Measurements from ENCODE around the gene NOBOX.
"Not testable (repeated sequence)": the region's sequence is repeated elsewhere in the genome, so short reads cannot be mapped to it uniquely, and the experiment has no call there.

The NOBOX gene

DNA sequence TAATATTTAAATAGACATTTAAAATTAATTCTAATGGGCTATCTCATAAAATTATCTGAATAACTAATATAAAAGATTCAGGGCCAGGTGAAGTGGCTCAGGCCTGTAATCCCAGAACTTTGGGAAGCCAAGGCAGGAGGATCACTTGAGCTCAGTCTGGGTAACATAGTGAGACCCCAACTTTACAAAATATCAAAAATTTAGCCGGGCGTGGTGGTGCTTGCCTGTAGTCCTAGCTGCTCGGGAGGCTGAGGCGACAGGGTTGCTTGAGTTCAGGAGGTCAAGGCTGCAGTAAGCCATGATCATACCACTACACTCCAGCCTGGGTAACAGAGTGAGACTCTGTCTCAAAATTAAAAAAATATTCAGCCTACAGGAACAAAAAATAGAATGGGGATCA lies 12.5 kb downstream of the NOBOX start:
- DNase-seq = no peak

DNA sequence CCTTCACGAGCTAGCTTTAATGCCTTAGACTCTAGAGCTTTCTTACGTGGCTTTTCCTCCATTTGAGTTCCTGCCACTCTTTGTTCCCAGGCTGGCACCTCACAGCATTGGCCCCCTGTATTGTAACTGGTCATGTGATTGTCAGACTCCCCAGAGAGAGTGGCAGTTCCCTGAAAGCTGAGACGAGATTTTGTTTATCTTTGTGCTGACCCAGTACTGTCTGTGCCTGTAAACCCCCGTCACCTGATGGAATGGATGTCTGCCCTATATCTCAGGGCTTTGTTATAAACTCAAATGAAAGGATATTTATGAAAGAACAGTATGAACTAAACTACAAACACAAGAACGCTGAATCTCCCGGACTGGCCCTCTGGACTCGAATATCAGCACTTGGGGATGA lies 13.0 kb downstream of the NOBOX start:
- DNase-seq = no peak

DNA sequence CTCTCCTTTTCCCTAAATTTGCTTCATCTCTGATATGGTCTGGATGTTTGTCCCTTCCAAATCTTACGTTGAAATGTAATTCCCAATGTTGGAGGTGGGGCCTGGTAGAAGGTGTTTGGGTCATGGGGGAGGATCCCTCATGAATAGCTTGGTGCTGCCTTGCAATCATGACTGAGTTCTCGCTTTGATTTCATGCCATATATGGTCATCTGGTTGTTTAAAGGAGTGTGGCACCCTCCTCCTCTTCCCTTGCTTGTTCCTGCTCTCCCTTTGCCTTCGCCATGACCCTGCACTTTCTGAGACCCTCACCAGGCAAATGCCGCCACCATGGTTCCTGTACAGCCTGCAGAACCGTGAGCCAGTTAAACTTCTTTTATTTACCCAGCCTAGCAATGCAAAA lies 14.5 kb downstream of the NOBOX start:
- DNase-seq = no peak

DNA sequence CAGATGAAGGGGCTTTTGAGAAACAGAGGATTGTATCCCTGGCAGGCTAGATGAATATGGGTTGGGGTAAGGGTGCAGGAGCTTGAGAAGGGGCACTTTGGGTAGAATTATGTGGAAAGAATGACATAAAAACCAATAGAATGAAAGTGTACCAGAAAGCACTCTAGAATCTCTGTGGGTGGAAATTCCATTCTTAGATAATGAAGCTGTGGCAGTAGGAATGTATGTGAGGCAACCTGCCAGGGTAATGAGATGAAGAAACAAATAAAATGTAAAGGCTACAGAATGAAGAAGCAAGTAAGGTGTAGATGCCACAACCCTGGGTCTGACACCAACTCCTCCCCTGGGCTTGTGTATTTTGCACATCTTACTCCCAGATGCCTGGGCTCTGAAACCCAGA lies 16.8 kb downstream of the NOBOX start:
- DNase-seq = no peak

DNA sequence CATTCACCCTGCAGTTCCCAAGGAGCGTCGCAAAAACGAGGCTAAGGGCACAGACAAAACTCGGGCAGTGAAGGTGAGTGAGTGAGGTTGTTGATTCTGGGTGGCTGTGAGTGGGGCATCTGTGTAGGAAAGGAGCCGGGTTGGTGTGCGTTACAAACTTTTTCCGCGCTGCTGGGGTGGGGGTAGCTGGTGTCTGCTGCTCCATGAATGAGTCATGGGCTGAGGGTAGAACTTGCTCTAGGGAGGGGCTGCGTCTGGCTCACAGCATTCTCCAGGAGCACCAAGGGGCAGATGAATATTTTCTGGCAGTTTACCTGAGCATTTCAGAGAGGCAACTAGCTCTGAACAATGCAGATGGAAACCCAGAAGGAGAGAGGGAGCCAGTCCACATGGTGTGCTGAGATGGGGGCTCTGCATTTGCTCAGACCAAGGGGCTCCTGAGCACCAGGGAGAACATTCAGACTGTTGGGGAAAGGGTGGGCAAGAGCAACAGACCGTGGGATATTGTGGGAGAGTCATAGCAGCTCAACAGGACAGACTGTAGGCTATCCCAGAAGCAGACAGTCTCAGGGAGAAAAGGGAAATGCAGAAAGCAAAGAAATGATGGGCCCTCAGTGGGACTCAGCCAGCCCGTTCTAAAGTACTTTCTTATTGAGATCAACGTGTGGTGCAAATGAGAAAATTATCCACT lies 18.8 kb downstream of the NOBOX start:
- no peak for DNase-seq

DNA sequence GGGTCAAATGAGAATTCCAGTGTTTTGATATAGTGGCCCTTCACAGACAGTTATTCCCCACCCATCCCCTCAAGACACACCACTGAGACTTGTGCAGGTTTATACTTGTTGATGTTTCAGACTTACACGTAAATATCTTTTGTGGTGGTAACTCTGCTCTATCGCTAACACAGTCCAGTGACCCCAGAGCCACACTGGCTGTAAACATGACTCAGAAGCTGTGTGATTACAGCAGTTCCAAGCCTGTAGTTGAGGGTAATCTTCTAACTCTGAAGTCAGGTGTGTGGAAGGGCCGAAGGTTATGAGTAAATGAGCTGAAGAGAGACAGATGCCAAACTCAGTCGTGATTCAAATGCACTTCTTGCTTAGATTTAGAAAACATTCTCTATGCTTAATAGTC lies 19.4 kb downstream of the NOBOX start:
- DNase-seq = no peak

DNA sequence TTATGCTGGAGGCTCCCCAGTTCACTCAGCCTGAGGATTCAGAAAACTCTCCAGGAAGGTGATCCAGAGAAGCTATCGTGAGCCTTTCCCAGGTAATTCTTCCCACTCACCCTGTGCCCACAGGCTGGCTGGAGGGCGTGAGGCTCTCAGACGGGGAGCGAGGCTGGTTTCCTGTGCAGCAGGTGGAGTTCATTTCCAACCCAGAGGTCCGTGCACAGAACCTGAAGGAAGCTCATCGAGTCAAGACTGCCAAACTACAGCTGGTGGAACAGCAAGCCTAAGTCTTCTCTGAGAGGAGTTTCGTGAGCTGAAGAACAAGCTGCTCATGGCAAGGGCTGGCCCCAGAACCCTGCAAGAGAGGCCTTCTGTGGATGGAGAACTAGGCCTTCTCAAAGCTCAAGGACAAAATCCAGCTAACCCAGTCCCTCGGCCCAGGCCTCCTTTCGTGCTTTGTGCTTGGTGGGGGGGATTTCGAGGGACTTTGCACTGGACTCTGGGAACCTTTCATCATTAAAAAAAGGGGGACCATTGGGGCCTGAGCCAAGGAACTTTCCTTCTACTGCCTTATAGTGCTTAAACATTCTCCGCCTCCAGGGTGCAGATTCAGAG lies 23.6 kb downstream of the NOBOX start:
- DNase-seq = no peak

DNA sequence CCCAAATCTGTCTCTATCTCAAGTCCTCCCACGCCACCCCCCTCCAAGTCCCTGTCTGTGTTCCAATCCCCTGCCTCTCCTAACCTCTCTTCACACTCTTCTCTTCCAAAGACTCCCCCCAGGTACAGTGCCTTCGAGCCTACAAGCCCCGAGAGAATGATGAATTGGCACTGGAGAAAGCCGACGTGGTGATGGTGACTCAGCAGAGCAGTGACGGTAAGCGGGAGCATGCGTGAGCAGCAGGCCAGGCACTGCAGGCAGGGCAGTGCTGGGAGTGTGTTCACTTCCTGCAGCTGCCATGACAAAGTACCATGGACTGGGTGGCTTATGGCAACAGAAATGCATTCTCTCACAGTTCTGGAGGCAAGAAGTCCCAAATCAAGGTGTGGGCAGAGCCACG lies 24.8 kb downstream of the NOBOX start:
- no peak for DNase-seq

DNA sequence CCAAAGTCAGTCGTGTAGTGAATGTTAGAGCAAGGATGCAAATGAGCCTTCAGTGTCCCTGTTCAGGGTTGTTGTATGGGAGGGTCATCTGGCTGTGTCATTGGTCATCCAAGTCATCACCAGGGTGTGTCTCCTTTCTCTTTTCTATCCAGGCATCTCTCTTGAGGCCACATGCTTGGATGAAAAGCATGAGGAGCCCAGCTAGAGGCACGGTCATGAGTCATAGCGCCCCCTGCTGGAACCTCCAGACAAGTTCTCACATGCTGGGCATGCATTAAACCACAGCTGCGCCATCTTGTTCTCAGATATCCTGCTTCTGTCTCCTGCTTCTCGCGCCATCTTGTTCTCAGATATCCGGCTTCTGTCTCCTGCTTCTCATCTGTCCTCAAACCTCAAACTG lies 34.3 kb downstream of the NOBOX start:
- DNase-seq = not testable (repeated sequence)

DNA sequence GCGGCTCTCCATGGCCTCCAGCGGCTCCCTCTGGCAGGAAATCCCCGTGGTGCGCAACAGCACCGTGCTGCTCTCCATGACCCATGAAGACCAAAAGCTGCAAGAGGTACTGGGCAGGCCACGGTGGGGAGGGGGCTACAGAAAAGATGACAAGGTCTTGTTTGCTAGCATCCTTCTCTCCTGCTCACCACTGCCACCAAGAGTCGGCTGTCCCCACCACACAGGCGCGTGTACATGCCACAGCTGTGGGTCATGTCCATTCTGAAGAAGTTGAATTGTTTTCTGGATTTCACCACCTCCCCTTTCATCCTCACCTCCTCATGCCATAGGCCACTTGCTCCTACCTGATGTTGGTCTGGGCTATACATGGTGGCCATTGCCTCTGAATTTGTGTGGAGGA lies 36.2 kb downstream of the NOBOX start:
- not testable (repeated sequence) for DNase-seq

DNA sequence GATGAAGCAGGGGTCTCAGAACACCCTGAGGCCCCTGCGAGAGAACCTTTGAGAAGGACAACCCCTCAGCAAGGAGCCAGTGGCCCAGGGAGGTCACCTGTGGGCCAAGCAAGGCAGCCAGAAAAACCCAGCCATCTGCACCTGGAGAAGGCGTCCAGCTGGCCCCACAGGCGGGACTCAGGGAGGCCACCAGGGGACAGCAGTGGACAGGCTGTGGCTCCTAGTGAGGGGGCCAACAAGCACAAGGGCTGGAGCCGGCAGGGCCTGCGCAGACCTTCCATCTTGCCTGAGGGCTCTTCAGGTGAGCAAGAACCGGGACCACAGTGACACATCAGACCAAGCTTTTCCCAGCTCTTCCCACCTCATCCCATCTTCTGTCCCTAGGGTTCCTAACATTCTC lies 38.0 kb downstream of the NOBOX start:
- DNase-seq = not testable (repeated sequence)

DNA sequence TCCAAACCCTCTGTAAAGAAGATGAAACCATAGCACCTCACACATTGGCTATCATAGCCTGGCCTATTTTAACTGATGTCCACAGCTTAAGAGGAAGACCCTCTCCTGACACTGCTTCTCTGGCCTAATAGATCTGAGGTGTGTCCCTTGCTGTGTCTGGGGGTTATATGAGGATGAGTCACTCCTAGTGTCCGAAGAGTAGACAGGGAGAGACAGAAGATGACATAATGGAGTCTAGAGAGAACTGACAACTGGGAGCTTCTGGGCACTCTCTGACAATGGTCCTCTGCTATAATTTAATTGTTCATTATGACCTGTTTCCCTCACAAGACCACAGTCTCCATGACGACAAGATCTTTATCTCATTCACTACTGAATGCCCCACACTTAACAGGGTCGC lies 41.4 kb downstream of the NOBOX start:
- not testable (repeated sequence) for DNase-seq

DNA sequence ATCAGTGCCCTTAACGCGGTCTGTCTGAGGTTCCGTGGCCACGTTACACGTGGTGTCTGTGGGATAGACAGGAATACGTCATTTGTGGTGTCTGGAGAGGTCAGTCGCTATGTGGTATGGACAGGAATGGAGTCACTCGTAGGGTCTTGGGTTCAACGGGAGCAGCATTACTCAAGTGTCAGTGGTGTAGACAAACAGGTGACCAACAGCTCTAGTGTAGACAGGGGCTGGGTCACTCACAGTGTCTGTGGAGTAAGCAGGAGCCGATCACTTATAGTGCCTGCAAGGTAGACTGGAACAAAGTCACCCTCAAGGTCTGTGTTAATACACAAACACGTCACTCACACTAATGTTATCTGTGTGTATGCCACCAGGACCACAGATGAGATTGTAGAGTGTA lies 46.6 kb downstream of the NOBOX start:
- not testable (repeated sequence) for DNase-seq

DNA sequence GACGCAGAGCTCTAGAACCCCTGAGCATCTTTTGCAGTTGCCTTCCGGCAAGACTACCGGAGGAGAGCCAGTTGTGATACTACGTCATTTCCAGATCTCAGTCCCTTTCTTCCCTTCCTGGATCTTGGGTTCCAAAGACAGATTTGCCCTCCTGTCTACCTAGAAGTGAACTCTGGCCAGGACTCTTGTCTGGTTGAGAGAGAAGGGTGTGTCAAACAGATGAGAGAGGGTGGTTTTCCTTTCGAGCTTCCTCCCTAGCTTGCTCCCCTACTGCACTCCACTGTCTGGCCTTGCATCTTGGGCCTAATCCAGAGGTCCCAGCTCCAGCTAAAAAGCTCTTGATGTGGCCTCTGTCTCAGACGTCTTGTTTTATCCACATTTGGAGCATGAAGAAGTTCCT lies 47.3 kb downstream of the NOBOX start:
- not testable (repeated sequence) for DNase-seq

DNA sequence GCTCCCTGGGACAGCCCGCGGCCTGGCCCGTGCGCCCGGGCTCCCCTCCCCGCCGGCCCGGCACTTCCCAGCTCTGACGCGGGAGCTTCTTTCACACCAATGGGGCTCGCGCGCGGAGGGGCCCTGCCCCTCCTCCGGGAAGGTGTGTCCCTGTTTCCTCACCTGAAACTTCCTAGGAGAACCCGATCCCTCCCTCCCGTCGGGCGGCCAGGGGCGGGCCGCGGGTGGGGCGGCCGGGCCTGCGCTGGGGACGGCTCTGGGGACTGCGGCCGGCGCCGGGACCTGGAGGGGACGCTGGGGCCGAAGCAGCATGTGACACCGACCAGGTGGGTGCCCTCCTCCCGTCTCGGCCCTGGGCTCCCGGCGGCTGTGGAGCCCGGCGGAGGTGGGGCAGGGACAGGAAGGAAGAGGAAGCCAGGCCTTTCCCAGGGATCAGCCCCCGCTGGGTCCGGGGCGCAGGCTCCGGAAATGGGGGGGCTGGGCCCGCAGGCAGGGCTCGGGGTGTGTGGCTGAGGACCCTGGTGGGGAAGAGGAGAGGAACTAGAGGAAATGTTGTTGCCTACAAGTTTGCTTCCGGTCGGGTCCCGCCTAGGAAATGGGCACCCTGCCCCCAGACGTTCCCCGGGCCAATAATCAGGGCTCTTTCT lies 48.2 kb downstream of the NOBOX start, which contains the start of gene ARHGEF5:
Gene ARHGEF5 (plus strand): TSS at position 227 of the 647 bp plus-strand sequence. CDS start 7,268 bp downstream, outside the sequence.
- not testable (repeated sequence) for DNase-seq

DNA sequence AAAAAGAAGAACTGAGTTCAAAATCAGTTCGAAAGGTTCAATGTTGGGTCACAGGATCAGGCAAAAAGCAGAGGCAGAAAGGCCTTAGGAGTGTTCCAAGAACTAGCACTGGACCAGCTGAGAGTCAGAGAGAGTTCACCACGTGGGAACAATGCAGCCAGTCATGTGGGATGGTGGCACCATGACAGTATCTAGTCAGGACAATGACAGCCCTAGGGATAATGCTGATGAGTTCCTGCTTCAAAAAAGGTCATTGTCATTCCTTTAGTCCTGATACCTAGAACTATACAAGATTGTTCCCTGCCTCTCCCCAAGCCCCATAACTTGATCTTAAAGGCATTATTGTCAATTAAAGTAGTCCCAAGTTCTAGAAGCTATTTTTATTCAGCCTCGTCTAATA lies 51.8 kb downstream of the NOBOX start:
- DNase-seq = not testable (repeated sequence)

DNA sequence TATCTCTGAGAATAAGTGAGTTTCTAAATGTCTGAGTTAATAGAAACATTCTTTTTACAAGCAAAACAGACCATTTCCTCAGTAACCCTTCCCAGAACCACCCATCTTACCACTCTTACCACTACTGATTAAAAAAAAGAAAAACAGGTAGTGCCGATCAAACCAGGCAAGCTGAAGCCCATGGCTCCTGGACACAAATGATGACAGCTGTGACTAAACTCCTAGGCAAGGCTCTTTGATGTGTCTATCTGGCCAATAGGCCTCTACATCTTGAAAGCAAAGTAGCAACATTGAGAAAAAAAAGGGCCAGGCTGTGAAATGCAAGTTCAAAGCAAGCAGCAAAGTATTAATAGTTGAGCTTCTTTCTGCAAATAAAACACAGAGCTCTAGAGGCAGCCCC lies 54.9 kb downstream of the NOBOX start:
- not testable (repeated sequence) for DNase-seq

Measured in NCI-H1436 treated with DMSO at 0.1 percent for 48 hours (cell line).